C4-2B (cell line): Measurements from ENCODE around the gene GSX2.
A peak's percentile ranks its signal among the peaks of the same experiment; 100 is the strongest.

Source experiments
- H3K27ac ChIP-seq: fragments of 450-650 bp; 2 replicates; pipeline ENCODE4 v1.5.1; 2017
- CTCF ChIP-seq: fragments of 450-650 bp; conservative IDR thresholded peaks from 2 replicates; pipeline ENCODE4 v1.5.1; 2017; ENCODE audit warnings: mild to moderate bottlenecking
- ZFX ChIP-seq: fragments of 450-650 bp; IDR thresholded peaks from 2 replicates; pipeline ENCODE4 v1.6.1; 2017

The GSX2 gene

GRCh38 chr4:54082168-54082567 is 17.8 kb upstream of the GSX2 start:
- no peak overlapping the region for H3K27ac ChIP-seq
- no peak for TF ChIP-seq CTCF
- no peak for TF ChIP-seq ZFX

- no peak for TF ChIP-seq CTCF
- no peak for TF ChIP-seq ZFX
- no peak overlapping the region for H3K27ac ChIP-seq
Observed at GRCh38 chr4:54085284-54085683, 14.7 kb upstream of the GSX2 start.

- no peak for TF ChIP-seq ZFX
- no peak for TF ChIP-seq CTCF
- no peak overlapping the region for H3K27ac ChIP-seq
Observed at GRCh38 chr4:54089875-54090274, 10.1 kb upstream of the GSX2 start.

GRCh38 chr4:54090404-54090803 is 9.6 kb upstream of the GSX2 start:
- no peak overlapping the region for H3K27ac ChIP-seq
- TF ChIP-seq CTCF: no peak
- no peak for TF ChIP-seq ZFX

- no peak for TF ChIP-seq CTCF
- no peak for TF ChIP-seq ZFX
- H3K27ac ChIP-seq: no peak overlapping the region
Observed at GRCh38 chr4:54090804-54091623, 8.9 kb upstream of the GSX2 start.

GRCh38 chr4:54091637-54092404 is 8.1 kb upstream of the GSX2 start:
- TF ChIP-seq CTCF: no peak
- no peak for TF ChIP-seq ZFX
- peak overlapping the region; percentile 27 for H3K27ac ChIP-seq
